Ramos (cell line): ENCODE data around the gene GEMIN7.

Source experiments
- in situ Hi-C: fragments of 300-500 bp; cut with MboI; formaldehyde crosslinking; loops from one replicate; pipeline ENCODE4 v1.14.3; 2022; ENCODE audit warnings: low sequenced_read_pairs; ENCODE audit not compliant: unreplicated experiment

GEMIN7 gene

DNA sequence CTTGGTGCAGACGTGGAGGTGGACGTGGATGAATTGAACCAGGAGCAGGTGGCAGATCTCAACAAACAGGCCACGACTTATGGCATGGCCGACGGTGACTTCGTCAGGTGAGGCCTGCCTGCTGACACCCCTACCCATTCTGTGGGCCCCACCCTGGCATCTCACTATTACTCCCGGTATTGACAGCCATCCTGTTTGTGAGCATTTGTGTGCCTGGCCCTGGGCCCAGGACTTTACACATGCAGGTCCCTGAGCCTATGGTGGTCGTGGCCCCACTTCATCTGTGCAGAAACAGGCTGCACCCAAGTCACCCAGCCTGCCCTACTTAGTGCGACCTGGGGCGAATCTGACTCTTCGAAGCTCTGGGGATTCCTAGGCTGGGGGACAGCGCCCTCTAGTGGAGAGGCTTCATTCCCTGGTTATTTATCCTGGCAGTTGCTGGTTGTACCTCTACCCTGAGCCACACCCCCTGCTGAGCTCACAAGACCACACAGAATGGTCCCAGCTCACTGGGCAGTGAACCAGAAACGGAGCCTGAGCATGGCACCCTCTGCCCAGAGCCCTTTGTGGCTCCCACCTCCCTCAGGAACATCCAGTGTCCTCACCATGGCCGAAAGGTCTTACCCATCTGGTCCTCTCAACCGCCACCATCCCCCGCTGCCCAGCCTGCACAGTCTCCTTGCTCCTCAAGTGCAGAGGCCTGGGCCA lies 19.6 kb upstream of the GEMIN7 start:
- in situ Hi-C loops, result loop anchor here (5.0 to 25.0 kb wide), 3 partner anchors 67 to 1297 kb away; partner anchors contain the start of genes APOE and SMG9

DNA sequence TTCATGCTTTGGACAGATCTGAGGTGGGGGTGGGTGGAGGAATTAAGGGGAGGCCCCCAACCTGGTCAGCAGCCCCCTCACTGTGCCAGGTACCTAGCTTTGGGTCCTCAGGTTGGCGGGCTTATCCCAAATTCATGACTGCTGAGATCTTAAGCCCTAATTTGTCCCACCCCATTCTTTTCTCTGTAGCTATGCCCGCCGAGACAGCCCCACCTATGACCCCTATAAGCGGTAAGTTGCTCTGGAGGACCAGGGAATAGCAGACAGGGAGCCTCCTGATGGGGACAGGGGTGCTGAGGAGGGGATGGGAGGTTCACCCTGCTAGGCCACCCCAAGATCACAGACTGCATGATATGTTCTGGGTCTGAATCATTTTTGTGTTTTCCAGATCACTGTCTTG lies 17.1 kb upstream of the GEMIN7 start:
- in situ Hi-C loops, result loop anchor here (25.0 kb wide), 1 partner anchor 1300 kb away; the partner anchor contains the start of gene SMG9

- in situ Hi-C loops, result loop anchor here (25.0 kb wide), 1 partner anchor 1302 kb away; the partner anchor contains the start of gene SMG9
Measured at GRCh38 chr19:45063851-45064801, 14.9 kb upstream of the GEMIN7 start.

GRCh38 chr19:45066921-45067661 lies 12.0 kb upstream of the GEMIN7 start:
- in situ Hi-C loops, result loop anchor here (25.0 kb wide), 1 partner anchor 1305 kb away; the partner anchor contains the start of gene SMG9

GRCh38 chr19:45068041-45068440 lies 11.0 kb upstream of the GEMIN7 start:
- in situ Hi-C loops, result loop anchor here (25.0 kb wide), 1 partner anchor 1306 kb away; the partner anchor contains the start of gene SMG9

GRCh38 chr19:45069056-45069455 lies 10.0 kb upstream of the GEMIN7 start:
- in situ Hi-C loops, result loop anchor here (25.0 kb wide), 1 partner anchor 1307 kb away; the partner anchor contains the start of gene SMG9

GRCh38 chr19:45070214-45070613 lies 8.8 kb upstream of the GEMIN7 start:
- in situ Hi-C loops, result loop anchor here (25.0 kb wide), 1 partner anchor 1308 kb away; the partner anchor contains the start of gene SMG9

DNA sequence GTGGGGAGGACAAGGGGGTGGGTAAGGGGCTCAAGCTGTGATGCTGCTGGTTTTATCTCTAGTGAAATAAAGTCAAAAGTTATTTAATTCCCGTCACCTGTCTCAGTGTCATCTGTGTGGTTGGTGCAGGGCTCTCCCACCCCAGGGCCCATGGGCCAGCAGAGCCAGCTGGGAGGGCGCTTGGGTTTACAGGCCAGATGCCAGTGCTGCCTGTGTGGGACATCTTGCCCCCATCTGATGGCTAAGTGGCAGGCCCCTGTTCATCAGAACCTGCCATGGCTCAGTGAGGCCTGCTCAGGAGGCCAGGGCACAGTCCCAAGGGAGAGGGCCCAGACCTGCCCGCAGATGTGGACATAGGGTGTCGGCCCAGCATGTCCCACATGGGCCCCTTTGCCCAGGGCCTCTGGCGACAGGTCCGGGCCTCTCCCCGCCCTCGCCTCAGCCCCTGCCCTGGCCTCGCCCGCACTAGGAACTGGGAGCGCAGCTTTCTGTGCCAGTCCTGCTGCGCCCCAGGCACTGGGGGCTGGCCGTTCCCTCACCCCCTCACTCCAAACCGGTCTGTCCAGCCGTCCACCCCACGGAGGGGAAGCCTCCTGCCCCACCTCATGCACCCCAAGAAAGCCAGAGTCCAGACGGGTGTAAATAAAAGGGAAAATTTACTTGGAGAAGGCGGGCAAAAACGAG lies 8.1 kb upstream of the GEMIN7 start:
- in situ Hi-C loops, result loop anchor here (25.0 kb wide), 1 partner anchor 1309 kb away; the partner anchor contains the start of gene SMG9

DNA sequence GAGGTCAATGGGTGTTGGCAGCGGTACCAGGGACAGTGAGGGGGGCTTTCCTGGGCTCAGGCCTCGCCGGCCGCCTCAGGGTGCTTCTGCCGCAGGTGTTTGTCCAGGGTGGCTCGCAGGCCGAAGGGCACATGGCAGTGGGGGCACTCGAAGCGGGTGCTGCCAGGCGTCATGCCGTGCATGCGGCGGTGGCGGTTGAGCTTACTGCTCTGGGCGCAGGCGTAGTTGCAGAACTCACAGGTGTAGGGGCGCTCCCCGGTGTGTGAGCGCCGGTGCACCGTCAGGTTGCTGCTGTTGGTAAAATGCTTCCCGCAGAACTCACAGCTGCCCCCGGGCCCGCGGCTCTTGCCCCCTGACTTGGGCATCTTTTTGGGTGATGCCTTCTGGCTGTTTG lies 7.5 kb upstream of the GEMIN7 start:
- in situ Hi-C loops, result loop anchor here (25.0 kb wide), 1 partner anchor 1309 kb away; the partner anchor contains the start of gene SMG9

GRCh38 chr19:45071969-45072790 lies 6.9 kb upstream of the GEMIN7 start:
- in situ Hi-C loops, result loop anchor here (25.0 kb wide), 1 partner anchor 1310 kb away; the partner anchor contains the start of gene SMG9

DNA sequence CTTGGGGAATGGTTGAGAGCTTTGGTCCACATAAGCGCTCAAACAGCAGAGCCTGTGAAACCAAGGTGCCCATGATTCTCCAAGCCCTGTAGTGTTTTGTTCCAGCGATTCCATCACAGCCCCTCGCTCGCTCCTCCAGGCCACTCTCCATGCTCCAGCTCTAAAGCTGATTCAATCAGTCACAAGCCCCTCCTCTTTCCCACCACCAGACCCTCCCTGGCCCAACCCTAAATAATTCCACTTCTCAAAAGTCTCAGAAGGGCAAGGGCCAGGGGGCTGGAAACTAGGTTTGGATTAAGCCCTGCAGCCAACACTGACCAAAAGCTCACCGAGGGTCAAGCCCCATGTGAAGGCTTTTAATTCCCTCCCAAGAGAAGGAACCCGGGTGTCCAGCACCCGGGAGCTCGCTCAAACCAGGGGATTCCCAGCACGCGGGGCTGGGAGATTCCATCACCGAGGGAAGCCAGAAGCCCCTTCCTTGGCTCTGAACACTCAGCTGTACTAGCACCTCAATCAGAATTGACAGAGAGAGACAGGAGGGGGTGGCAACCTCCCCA lies 4.2 kb upstream of the GEMIN7 start:
- in situ Hi-C loops, result loop anchor here (25.0 kb wide), 1 partner anchor 1313 kb away; the partner anchor contains the start of gene SMG9

- in situ Hi-C loops, result no loop called here
Measured at GRCh38 chr19:45075301-45076028, 3.6 kb upstream of the GEMIN7 start.

- in situ Hi-C loops, result no loop called here
Measured at GRCh38 chr19:45076029-45076850, 2.8 kb upstream of the GEMIN7 start, which contains the start of gene ZNF296. Gene ZNF296 (minus strand): TSS chr19:45076478. CDS start chr19:45076373, 105 bp downstream.

DNA sequence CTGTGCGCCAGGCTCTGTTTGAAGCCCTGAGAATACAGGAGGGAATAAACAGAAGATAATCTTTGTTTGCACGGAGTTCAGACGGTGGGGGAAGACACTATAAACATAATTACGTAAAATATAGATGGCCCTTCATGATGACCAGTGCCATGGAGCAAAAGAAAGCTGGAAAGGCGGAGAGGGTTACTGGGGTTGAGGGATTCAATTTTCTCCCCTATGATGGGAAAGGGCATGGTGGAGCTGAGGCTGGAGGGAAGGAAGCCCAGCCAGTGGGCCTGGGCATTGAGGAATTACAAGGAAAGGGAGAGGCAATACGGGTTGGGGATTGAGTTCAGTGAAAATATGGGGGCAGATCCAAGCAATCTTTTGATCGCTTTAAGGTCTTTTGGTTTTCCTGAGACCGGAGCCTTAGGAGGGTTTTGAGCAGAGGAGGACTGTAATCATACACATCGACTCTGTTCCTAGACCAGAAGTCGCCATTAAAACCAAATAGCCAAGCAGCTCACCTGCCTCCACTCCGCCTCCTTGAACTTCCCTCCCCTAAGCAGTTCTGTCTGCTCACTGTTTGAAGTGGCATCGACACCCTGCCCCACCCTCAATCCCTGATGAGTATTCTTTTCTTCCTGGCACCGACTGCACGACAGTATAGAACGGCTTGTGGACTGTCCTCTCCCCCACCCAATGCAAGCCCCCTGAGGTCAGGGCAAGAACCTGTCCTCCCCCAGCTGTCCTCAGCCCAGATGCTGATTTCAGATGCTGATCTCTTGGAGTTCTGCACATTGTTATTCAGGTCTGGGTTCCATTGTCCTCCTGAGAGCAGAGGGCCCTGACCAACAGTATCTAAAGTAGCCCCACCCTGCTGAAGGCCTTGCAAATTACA lies 2.0 kb upstream of the GEMIN7 start:
- in situ Hi-C loops, result no loop called here

DNA sequence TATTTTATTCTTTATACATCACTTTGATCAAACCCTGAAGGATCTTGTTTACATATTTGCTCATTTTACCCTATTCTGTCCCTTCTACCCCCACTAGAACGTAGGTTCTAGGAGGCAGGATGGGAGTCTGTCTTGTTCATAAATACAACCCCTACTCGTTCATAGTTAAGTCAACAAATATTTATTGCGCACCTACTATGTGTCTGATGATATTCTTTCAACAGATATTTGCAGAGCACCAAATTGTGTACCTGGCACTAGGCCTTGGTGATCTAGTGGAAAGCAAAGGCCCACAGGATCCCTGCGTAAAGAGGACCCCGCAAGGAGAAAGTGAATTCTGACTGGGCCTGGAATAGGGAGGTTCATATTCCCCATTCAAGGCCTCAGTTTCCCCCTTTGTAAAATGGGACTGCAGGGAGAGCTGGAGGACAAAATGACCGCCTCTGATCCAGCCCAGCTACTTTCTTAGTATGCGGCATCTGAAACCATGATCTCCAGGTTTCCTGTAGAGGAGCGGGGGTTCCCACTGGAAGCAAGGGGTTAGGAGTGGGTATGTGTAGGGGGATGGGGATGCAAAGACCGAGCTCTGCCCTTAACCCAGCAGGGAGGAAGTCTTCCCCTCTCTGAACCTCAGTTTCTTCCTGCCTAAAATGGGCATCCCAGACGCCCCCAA lies 534 bp upstream of the GEMIN7 start:
- in situ Hi-C loops, result no loop called here
